OCI-LY7 (cell line): Measurements from ENCODE around the gene C8A. TPM values are rescaled to one million over a fixed set of nuclear protein-coding genes. Genes with fewer than 3 reads are reported as not detected.

Experiments used
- BruUV-seq: library from RNA; stranded (reverse); fragments of 400-500 nt; replicated peaks from 2 replicates; lab custom pipeline; 2021; lab: Mats Ljungman, UMichigan
- CTCF ChIA-PET: fragments of 300-600 bp; sonication (Branson Sonifier 250); formaldehyde crosslinking; loops from one replicate; lab custom pipeline; 2022; ENCODE audit warnings: antibody characterized with exemption; ENCODE audit not compliant: unreplicated experiment; lab: Charles Lee
- POLR2A ChIA-PET: fragments of 300-600 bp; sonication (Branson Sonifier 250); formaldehyde crosslinking; loops from one replicate; lab custom pipeline; 2022; ENCODE audit warnings: antibody characterized with exemption; lab: Charles Lee
- DNase-seq: peaks from one replicate; pipeline ENCODE4 v3.0.0-alpha.2; 2015; ENCODE audit warnings: low spot score
- H2AFZ ChIP-seq: fragments of 200-600 bp; sonication (generic), shearing (Covaris generic); 2 replicates; pipeline ENCODE4 v1.6.1; 2014; ENCODE audit warnings: mild to moderate bottlenecking, antibody characterized with exemption, low read length, moderate library complexity
- H3K27ac ChIP-seq: fragments of 200-600 bp; sonication (generic); 2 replicates; pipeline ENCODE4 v1.5.1; 2014; ENCODE audit warnings: mixed run types, low read depth, mild to moderate bottlenecking, moderate library complexity, low read length, inconsistent platforms; ENCODE audit not compliant: poor library complexity, severe bottlenecking
- H3K36me3 ChIP-seq: fragments of 200-600 bp; sonication (generic); 2 replicates; pipeline ENCODE4 v1.6.1; 2014; ENCODE audit warnings: mild to moderate bottlenecking, antibody characterized with exemption, low read length, moderate library complexity, mixed read lengths; ENCODE audit not compliant: insufficient read depth
- H3K4me1 ChIP-seq: fragments of 200-600 bp; sonication (generic); 2 replicates; pipeline ENCODE4 v1.5.1; 2014; ENCODE audit warnings: mild to moderate bottlenecking, low read length; ENCODE audit not compliant: insufficient read depth, poor library complexity, severe bottlenecking
- H3K4me2 ChIP-seq: fragments of 200-600 bp; sonication (generic); 2 replicates; pipeline ENCODE4 v1.6.1; 2014; ENCODE audit warnings: mild to moderate bottlenecking, low read length
- H3K4me3 ChIP-seq: fragments of 200-600 bp; sonication (generic); 2 replicates; pipeline ENCODE4 v1.5.1; 2014; ENCODE audit warnings: mild to moderate bottlenecking, low read depth, low read length; ENCODE audit not compliant: poor library complexity, severe bottlenecking
- H3K79me2 ChIP-seq: fragments of 200-600 bp; sonication (generic); 2 replicates; pipeline ENCODE4 v1.6.1; 2016; ENCODE audit warnings: low read depth, mild to moderate bottlenecking, low read length, moderate library complexity, mixed read lengths; ENCODE audit not compliant: insufficient read depth
- H3K9me2 ChIP-seq: fragments of 200-600 bp; sonication (generic); 2 replicates; pipeline ENCODE4 v1.6.1; 2016; ENCODE audit warnings: mild to moderate bottlenecking, low read length, mixed read lengths; ENCODE audit not compliant: insufficient read depth
- H3K9me3 ChIP-seq: fragments of 200-600 bp; sonication (generic); 2 replicates; pipeline ENCODE4 v1.6.1; 2014; ENCODE audit warnings: mild to moderate bottlenecking, mixed run types, low read length, mixed read lengths
- H4K20me1 ChIP-seq: fragments of 200-600 bp; sonication (generic); 2 replicates; pipeline ENCODE4 v1.6.1; 2014; ENCODE audit warnings: mild to moderate bottlenecking, antibody characterized with exemption, low read length, moderate library complexity, mixed read lengths; ENCODE audit not compliant: insufficient read depth
- EZH2phosphoT487 ChIP-seq: fragments of 200-600 bp; sonication (generic); IDR thresholded peaks from 2 replicates; pipeline ENCODE4 v1.6.1; 2018; ENCODE audit warnings: low read depth, borderline replicate concordance, mild to moderate bottlenecking, mixed run types, antibody characterized with exemption, low read length, moderate library complexity, mixed read lengths
- intact Hi-C: fragments of 100-400 bp; cut with micrococcal nuclease; formaldehyde crosslinking; loops from one replicate; pipeline ENCODE4 v1.10.0; 2022; ENCODE audit not compliant: unreplicated experiment
- total RNA-seq, 2 experiments: library from RNA; depleted of rRNA in 1 of 2; stranded (reverse); fragments of >200 nt in 1 of 2; shearing (Covaris generic) in 1 of 2; gene quantifications; 2 replicates each; pipeline ENCODE4 v1.2.3, GENCODE V29; 2014 to 2022
- TF ChIP-seq, protein P1 (sequence below): fragments of 200-600 bp; sonication (generic); conservative IDR thresholded peaks from 2 replicates; pipeline ENCODE4 v1.5.1; 2014; ENCODE audit warnings: mild to moderate bottlenecking, antibody characterized with exemption, low read length, moderate library complexity, mixed read lengths

C8A gene
- total RNA-seq, 2 experiments from 2014 or later: not detected

DNA sequence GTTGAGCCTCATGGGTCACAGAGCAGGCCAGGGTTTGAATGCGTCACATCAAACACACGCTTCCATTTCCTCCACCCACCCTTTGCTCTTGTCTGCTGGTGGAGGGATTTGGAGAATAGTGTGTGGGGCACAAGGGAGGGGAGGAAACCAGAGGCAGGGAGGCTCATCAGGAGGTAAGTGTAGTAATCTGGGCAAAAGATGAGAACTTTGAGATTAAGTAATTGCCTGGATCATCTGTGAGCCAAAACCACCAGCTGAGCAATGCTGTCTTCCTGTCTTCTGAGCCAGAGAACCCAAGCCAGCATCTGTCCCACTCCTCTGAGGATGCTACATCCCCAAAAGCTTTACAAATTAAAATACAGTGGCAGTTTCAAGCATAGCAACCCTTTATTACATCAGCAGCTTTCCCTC lies 66.0 kb downstream of the C8A start:
- ChIA-PET POLR2A (no interaction called here), CTCF (no interaction called here)
- Histone ChIP-seq H3K27ac (no peak overlapping the region), H2AFZ (no peak overlapping the region), H3K9me3 (no peaks in the 10 kb centered on the region), H4K20me1 (no peaks in the 10 kb centered on the region), H3K4me1 (no peaks in the 10 kb centered on the region), H3K79me2 (no peaks in the 10 kb centered on the region), H3K9me2 (no peaks in the 10 kb centered on the region), H3K4me3 (no peak overlapping the region), H3K4me2 (no peak overlapping the region), H3K36me3 (no peaks in the 10 kb centered on the region)
- BruUV-seq: no TSS peak
- TF ChIP-seq, protein P1, sequence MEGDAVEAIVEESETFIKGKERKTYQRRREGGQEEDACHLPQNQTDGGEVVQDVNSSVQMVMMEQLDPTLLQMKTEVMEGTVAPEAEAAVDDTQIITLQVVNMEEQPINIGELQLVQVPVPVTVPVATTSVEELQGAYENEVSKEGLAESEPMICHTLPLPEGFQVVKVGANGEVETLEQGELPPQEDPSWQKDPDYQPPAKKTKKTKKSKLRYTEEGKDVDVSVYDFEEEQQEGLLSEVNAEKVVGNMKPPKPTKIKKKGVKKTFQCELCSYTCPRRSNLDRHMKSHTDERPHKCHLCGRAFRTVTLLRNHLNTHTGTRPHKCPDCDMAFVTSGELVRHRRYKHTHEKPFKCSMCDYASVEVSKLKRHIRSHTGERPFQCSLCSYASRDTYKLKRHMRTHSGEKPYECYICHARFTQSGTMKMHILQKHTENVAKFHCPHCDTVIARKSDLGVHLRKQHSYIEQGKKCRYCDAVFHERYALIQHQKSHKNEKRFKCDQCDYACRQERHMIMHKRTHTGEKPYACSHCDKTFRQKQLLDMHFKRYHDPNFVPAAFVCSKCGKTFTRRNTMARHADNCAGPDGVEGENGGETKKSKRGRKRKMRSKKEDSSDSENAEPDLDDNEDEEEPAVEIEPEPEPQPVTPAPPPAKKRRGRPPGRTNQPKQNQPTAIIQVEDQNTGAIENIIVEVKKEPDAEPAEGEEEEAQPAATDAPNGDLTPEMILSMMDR: no peak
- TF ChIP-seq EZH2phosphoT487: no peak
- intact Hi-C loops: no loop called here
- no peak for DNase-seq

GRCh38 chr1:56921479-56921878 lies 66.9 kb downstream of the C8A start:
- intact Hi-C loops: no loop called here

GRCh38 chr1:56922070-56922469 lies 67.5 kb downstream of the C8A start:
- no peaks in the 10 kb centered on the region for H3K79me2 ChIP-seq
- H3K4me3 ChIP-seq: no peak overlapping the region
- no peaks in the 10 kb centered on the region for H3K9me3 ChIP-seq
- TF ChIP-seq EZH2phosphoT487: no peak
- TF ChIP-seq, protein P1: no peak
- ChIA-PET POLR2A (interaction anchor here (0.6 kb wide), 1 partner anchor 27 kb away, joined by 3 read pairs; no protein-coding TSS in a partner anchor), CTCF (no interaction called here)
- no peak for DNase-seq
- no peaks in the 10 kb centered on the region for H3K36me3 ChIP-seq
- no peak overlapping the region for H2AFZ ChIP-seq
- H3K4me1 ChIP-seq: no peaks in the 10 kb centered on the region
- H4K20me1 ChIP-seq: no peaks in the 10 kb centered on the region
- intact Hi-C loops: no loop called here
- no TSS peak for BruUV-seq
- no peak overlapping the region for H3K4me2 ChIP-seq
- H3K27ac ChIP-seq: no peak overlapping the region
- no peaks in the 10 kb centered on the region for H3K9me2 ChIP-seq

More at GRCh38 chr1:56921479-56921878, 66.9 kb downstream of the C8A start:
- no peaks in the 10 kb centered on the region for H3K9me3 ChIP-seq
- H3K79me2 ChIP-seq: no peaks in the 10 kb centered on the region
- H3K4me3 ChIP-seq: no peak overlapping the region
- H2AFZ ChIP-seq: no peak overlapping the region
- no peaks in the 10 kb centered on the region for H3K9me2 ChIP-seq
- H3K4me1 ChIP-seq: no peaks in the 10 kb centered on the region
- H3K4me2 ChIP-seq: no peak overlapping the region
- H3K36me3 ChIP-seq: no peaks in the 10 kb centered on the region
- CTCF ChIA-PET: interaction anchor here (0.6 kb wide), 1 partner anchor 89 kb away, joined by 3 read pairs; no protein-coding TSS in a partner anchor
- no peak for TF ChIP-seq EZH2phosphoT487
- POLR2A ChIA-PET: no interaction called here
- BruUV-seq: no TSS peak
- H4K20me1 ChIP-seq: no peaks in the 10 kb centered on the region
- H3K27ac ChIP-seq: no peak overlapping the region
- DNase-seq: no peak
